AG09319 (cell line): ENCODE data around the gene KCND2.

Experiments
- DNase-seq: peaks from one replicate; pipeline ENCODE4 v3.0.0-alpha.2; 2010; ENCODE audit warnings: low read depth; ENCODE audit errors: extremely low read depth
- TF ChIP-seq, protein P1 (sequence below): IDR thresholded peaks from 2 replicates; pipeline ENCODE4 v1.5.1; 2011; ENCODE audit warnings: low read depth, mild to moderate bottlenecking, inconsistent platforms, low read length, moderate library complexity

Gene KCND2

DNA sequence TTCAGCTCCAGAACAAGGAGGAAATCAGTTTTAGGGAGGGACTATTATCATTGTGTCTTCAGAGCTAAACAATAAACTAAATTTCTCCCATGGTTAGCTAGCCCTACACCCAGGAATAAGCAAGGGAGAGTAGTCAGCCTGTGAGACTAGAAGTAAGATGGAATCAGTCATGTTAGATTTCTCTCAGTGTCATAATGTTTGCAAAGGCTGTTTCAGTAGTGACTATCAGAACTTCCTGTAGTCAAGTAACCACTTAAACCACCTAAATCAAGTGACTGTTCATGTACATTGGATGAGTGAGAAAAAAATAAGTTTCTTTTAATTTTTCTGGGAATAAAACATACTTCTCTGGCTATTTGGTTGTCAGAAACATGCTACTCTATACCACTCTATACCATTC, 121.6 kb downstream of the KCND2 start:
- no peak for DNase-seq
- TF ChIP-seq, protein P1, sequence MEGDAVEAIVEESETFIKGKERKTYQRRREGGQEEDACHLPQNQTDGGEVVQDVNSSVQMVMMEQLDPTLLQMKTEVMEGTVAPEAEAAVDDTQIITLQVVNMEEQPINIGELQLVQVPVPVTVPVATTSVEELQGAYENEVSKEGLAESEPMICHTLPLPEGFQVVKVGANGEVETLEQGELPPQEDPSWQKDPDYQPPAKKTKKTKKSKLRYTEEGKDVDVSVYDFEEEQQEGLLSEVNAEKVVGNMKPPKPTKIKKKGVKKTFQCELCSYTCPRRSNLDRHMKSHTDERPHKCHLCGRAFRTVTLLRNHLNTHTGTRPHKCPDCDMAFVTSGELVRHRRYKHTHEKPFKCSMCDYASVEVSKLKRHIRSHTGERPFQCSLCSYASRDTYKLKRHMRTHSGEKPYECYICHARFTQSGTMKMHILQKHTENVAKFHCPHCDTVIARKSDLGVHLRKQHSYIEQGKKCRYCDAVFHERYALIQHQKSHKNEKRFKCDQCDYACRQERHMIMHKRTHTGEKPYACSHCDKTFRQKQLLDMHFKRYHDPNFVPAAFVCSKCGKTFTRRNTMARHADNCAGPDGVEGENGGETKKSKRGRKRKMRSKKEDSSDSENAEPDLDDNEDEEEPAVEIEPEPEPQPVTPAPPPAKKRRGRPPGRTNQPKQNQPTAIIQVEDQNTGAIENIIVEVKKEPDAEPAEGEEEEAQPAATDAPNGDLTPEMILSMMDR: no peak

DNA sequence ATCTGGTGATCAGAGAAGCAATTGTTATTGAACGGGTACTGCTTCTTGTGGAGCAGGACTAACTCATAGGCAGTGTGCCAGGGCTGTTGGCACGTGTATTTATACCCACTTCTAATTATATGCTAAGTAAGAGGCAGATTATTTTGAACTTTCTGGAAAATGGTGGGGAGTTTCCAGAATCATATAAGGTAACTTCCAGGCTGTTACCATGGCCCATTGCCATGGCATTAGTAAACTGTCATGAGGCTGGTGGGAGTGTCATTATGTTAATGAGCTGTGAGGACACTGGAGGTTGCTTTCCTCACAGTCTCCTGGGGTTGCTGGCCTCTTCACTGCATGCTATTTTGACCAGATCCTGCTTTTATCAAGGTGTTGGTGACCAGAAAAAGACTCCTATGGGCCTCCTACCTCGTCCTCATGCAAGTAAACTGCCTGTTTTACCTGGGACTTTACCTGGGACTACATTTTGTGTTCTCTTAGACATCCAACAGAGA, 122.6 kb downstream of the KCND2 start:
- no peak for DNase-seq
- TF ChIP-seq, protein P1: no peak

DNA sequence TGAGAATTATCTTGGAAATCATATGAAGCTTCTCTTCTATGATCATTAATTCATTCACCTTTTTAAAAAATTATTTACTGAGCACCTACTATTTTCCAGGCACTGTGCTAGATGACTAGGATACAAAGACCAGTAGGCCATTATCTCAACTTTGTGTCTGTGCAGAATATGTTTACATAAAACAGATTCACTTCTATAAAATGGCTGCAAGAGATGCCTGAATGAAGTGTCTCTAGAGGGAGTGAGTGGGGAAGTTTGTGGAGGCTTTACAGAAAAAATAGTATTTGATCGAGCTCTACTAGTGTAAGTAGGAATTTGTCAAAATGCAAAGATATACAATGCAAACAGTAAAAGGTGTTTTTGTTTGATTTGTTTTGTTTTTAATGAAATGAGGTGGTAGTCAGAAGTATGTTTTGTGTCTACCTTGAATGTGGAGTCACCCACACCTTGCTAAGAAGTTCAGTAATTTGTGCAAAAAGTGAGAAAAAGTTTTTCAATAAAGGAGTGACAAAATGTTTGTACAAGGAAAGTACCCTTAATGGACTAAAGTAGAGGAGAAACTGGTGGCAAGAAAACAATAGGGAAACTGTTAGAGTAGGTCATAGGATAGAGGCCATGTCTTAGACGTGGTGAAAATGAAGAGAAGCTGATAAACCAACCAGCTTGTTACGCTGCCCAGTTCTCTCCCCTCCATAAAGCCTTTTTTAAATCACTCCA, 125.5 kb downstream of the KCND2 start:
- TF ChIP-seq, protein P1: no peak
- no peak for DNase-seq

DNA sequence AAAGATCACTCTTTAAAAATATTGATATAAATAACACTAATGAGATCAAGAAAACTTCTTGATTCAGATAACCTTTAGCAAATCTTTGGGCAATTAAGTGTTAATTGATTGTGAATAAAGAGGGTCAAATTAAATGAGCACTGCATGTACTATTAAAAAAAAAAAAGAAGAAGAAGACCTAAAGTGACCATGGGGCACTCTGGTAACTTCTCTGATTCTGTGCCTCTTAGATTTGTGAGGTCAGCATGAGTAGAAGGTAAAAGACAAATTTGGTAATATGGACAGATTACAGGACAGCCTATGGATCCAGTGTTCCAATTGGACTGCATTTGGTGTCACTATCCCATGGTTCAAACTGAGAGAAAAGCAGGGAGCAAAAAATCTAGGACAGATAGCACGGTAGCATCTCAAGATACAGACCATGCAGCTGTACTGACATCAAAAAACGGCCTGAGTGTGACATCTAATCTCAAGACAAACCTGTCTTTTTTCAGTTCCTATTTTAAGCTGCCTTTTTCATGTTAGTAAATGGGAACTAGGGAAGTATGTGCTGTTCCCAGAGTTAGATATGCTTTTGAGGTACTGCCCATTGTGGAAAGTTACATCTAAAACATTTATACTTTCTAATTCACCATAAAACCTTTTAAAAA, 128.0 kb downstream of the KCND2 start:
- TF ChIP-seq, protein P1: no peak
- DNase-seq: no peak

DNA sequence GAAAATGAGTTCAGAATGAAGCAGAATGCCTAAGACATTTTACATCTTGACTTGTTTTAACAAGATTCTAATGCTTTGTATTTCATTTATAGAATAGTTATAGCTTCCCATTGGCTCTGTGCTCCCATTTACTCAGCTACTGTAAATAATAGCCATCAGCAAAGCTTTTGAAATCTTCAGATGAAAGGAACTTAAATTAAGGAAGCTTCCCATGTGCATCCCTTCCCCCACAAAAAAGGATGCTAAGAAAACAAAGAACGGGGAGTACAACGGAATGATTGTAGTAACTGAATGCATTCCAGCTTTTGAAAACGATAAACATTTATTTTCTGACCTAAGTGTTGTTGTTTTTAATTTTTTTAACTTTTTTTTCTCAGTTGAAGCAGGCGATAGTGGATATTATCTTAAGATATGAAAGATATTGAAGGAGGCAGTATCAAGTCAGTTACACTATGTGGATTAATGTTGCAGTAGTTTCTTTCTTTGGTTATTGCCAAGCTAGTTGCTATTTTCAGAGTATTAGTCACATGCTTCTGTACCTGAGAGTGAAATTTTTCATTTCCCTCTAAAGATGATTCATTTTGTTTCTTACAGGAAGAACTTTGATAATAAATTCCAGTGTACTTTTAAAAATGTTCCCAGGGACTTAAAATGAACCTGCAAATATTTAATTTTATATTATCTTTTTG, 129.2 kb downstream of the KCND2 start:
- no peak for DNase-seq
- TF ChIP-seq, protein P1: no peak

DNA sequence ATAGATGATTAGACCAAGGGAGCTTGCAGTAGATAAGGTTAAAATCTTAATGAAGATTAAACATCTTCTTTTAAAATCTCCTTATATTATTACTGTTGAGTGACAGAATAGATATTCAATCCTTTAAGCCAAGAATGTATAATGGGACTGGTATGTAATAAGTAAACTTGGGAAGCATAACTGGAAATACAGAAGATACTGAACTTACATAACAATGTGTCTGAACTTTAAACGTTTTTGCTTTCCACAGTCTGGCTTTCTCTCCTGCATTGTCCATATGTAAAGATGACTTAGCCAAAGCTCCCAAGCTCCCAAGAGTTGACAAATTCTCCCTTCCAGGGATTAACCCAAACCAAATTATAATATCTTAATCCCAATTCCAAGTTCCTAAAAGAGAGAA, 129.8 kb downstream of the KCND2 start:
- no peak for DNase-seq
- TF ChIP-seq, protein P1: no peak

DNA sequence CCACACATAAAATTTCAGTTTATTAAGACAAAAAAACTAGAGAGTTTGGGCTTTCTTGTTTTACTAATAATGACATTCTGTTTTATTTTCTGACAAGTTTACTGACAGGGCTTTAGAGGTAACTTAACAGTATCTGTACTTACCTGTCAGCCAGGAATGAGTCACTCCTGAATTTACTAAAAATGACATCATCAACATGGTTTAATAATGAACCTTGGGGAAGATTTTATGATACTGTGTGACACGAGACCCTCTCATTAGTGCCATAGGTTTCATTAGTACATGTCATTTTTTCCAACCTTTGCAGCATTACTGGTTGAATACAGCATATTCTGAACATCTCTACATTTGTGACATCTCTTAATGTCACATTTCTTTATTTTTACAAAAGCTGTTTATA, 131.1 kb downstream of the KCND2 start:
- TF ChIP-seq, protein P1: no peak
- DNase-seq: no peak
